Middle frontal gyrus (tissue), 1 donor: ENCODE measurements around the gene HOXC6.

Experiments
- DNase-seq: peaks from one replicate; pipeline ENCODE4 v3.0.0-alpha.2; 2015; ENCODE audit warnings: low spot score; ENCODE audit errors: extremely low spot score

The HOXC6 gene

DNA sequence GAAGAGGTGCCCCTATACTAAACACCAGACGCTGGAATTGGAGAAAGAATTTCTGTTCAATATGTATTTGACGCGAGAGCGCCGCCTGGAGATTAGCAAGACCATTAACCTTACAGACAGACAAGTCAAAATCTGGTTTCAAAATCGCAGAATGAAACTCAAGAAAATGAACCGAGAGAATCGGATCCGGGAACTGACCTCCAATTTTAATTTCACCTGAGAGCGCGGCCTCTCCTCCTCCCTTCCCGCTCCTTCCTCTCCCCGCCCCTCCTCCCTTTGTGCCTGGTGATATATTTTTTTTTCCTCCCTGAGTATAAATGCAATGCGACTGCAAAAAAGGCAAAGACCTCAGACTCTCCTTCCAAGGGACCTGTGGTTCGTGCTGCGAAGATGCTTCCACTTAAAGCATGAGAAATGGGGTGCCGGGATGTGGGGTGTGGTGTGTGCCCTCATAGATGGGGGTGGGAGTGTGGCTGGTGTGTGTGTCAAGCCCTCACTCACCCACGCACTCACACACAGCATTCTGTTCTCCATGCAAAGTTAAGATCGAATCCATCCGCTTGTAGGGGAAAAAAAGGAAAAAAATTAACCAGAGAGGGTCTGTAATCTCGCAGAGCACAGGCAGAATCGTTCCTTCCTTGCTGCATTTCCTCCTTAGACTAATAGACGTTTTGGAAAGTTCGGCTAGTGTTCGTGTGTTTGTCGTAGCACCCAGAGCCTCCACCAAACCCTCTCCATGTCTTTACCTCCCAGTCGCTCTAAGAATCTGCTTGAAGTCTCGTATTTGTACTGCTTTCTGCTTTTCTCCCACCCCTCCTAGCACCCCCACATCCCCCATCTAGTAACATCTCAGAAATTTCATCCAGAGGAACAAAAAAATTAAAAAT lies 38.8 kb upstream of the HOXC6 start:
- DNase-seq: peak; percentile 5

GRCh38 chr12:53990311-53991076 lies 37.7 kb upstream of the HOXC6 start:
- no peak for DNase-seq

GRCh38 chr12:53991077-53991460 lies 37.2 kb upstream of the HOXC6 start:
- no peak for DNase-seq

GRCh38 chr12:53992377-53992889 lies 35.8 kb upstream of the HOXC6 start:
- DNase-seq: no peak

DNA sequence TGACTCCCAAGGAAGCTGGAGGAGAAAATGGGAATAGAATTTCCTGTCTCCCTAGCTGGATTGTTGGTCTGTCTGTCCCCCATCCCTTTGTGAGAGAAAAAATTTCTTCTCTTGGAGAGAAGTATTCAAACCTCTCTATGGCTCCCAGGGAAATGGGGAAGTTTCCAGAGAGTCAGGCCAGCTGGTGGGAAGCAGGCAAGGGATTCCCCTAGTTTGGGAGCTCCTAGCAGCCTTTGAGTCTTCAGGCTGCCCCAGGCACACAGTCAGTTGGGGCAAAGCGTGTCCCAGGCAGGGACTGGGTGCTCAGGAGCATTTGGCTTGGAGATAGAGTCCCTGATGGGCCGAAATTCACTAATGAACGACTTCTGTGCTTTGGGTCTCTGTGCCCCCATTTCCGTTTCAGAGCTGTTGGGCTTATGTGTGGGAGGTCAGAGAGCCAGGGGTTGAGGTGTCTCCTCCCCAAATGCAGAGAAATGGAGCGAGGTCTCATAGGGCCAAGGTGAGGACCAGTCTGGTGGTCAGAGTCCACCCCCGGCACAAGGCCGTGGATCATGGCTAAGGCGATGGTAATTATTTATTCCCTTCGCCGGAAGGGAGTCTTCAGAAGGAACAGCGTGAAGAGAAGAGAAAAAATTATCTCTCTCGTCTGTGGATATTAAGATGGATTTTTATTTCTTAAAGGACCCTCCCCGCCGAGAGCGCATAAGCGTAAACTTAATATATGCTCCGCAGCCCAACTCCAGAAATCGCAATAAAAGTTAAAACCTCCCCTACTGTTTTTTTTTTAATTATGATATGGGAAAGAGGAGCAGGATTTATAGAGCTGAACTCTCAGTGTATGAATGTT lies 34.9 kb upstream of the HOXC6 start:
- DNase-seq: no peak

- no peak for DNase-seq
These were observed 34.3 kb upstream of the HOXC6 start for GRCh38 chr12:53994009-53994263.

DNA sequence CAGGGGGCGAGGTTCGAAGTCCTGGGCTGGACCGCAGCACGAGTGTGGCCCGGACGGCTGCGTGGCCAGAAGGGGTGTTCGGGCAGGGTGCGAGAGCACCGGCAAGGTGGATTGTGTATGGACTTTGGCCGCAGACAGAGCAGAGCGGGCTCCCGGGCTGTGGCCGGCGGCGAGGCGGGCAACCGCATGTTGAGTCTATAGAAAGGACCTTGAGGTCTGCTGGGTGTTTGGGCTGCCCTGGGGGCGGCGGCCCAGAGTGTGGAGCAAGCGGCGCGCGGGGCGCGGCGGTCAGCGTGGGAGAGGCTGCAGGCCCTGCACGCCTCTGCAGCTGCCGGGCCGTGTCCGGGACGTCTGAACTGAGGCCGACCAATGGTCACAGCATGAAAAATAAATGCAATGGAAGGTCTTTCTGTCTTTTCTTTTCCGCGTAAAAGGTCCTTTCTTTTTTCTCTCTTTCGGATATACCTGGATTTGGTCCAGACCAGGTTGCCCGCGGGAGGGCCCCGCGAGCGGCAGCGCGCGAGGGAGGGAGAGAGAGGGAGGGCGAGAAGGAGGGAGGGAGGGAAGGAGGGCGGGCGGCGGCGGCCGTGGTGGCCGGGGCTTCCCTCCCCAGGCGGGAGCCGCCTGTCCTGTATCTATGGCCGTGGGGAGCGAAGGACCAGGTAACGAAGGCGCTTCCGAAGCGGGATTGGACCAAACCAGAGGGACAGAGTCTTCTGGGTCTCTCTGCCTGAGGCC lies 33.8 kb upstream of the HOXC6 start:
- DNase-seq: no peak

GRCh38 chr12:53995002-53995377 lies 33.2 kb upstream of the HOXC6 start:
- DNase-seq: no peak

DNA sequence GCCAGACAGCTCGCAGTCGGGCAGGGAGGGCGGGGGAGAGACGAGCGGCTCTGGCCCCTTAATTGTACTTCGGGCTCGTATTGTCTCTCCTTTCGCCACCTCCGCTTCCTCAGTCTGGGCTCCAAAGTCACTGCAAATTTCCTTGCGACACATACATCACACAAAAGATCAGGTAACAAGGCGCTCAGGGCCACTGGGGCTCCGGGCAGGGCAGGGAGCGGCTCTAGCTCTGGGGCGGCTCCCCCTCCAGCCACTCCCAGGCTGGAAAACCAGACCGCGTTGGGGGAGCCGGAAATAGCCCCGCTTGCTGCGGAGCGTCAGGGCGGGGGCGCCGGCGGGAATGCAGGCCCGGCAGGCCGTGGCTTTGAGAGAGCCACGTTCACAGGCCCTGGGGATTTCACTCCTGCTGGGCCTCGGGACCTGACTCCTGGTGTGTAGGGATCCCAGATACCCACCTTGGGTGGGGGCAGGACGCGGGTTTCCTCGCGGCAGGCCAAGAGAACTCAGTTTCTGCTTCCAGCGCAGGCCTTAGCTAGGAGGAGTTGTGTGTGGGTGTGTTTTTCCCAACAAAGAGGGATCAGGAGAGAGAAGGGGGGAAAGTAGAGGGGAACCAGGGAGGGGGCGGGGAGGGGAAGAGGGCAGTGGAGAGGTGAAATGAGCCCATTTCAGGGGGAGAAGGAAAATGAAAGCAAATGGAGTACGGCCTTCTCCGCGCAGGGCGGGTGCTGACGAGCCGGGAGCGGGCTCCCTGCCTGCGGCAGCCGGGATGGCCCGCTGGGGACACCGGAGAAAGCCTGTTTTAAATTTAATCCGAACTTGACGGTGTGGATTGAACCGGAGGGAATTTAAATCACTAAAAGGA lies 32.6 kb upstream of the HOXC6 start:
- DNase-seq: no peak

DNA sequence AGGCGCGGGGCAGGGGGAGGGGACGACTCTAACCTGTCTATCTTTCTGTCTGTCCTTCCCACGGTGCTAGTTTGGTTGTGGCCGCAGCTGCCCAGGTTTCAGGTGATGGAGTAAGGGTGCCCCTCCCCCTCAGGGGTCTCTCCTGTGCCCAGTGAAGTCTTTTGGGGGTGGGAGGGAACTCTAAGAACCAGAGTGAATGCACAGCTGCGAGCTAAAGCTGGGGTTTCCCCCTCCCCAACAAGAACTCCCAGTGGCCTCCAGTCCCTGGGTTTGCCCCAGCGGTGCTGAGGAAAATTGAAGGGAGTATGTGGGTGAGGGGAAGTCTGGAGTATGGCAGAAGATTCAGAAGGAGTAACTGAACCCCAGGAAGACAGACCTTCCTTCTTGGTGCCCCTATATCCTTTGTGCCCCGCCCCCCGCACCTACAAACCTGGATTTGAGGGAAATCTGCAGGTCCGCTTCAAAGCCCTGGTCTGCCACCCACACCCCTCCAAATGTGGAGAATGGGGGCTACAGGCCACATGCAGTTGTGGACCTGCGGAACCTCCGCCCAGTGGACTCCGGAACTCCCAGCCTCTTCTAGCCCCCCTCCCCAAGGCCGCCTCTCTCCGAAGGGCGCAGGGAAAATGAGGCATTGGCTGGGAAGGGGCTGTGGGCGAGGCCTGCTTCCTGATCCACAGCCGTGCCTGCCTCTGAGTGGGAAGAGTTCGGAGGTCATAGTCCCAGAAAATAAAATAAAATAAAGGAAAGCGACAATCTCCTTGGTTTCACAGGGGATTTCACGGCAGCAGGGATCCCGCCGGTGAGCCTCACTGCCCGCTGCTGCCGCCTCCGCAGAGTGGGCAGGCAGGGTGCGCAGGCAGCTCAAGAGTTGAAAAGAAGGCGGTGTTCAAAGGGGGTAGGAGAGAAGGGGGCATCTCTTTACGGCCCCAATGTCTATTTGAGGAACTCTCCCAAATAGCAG lies 31.7 kb upstream of the HOXC6 start:
- no peak for DNase-seq

DNA sequence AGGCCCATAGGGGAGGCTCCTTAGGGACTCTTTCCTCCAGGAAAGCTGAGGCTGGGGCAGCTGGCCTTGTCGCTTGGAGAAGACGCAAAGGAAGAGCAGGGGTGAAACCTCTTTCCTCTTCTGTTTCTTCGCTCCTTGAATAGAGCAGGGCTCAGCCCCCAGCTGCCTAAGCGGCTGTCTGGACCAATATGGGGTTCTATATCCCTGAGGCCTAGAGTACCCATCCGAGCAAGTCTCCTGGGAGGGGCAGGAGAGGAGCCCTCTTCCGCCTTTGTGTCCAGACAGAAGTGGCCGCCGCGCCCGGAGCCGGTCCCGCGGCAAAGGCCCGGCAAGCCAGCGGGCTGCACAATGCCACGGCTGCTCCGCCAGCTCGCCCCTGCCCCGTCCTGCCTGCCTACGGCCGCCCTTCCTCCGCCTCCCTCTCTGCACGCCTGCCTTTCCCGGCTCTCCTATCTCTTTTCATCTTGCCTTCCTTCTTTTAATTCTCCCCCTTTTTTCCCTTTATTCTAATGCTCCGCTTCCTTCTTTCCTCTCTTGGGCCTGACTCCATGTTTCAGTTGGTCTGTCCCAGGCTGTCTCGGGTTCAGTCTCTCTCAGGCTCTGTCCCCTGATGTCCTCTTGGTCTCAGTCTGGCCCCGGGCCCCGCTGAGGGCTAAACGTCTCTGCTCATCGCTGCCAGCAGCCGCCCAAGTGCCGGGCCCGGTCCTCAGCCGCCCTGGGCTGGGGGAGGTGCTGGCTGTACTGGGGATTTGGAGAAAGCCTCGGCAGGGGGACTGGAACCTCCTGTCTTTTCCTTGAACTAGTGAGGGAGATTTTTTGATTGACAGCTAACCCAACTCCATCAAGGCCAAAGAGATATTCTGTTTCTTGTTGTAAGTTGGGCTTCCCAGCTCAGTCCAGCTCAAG lies 30.8 kb upstream of the HOXC6 start:
- DNase-seq: no peak

GRCh38 chr12:53998110-53998899 lies 29.9 kb upstream of the HOXC6 start:
- DNase-seq: no peak

- DNase-seq: no peak
These were observed 29.4 kb upstream of the HOXC6 start for GRCh38 chr12:53998900-53999236.

DNA sequence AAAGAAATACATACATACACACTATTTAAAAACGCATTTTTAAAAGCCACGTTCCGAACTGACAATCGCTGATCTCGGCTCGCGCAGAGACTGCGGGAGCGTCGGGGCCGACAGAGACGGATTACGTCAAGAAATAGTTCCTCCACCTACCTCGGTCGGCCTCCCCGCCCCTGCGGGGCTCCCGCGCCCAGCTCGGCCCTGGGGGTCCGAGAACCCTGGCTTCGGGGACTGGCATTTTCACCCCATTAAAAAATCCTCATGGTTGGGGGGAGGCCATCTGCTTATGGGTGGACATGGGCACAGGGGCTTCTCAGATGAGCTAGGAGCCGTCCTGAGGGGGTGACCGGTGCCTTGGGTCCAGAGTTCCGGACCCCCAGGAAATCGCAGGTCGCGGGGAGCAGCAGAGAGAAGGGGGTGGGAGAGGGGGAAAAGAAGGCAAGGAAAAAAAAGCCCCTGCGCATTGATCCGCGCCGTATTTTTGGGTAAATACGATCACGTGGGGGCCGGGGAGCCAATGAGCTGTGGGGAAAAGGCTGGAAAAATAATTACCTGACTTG lies 28.6 kb upstream of the HOXC6 start:
- no peak for DNase-seq

DNA sequence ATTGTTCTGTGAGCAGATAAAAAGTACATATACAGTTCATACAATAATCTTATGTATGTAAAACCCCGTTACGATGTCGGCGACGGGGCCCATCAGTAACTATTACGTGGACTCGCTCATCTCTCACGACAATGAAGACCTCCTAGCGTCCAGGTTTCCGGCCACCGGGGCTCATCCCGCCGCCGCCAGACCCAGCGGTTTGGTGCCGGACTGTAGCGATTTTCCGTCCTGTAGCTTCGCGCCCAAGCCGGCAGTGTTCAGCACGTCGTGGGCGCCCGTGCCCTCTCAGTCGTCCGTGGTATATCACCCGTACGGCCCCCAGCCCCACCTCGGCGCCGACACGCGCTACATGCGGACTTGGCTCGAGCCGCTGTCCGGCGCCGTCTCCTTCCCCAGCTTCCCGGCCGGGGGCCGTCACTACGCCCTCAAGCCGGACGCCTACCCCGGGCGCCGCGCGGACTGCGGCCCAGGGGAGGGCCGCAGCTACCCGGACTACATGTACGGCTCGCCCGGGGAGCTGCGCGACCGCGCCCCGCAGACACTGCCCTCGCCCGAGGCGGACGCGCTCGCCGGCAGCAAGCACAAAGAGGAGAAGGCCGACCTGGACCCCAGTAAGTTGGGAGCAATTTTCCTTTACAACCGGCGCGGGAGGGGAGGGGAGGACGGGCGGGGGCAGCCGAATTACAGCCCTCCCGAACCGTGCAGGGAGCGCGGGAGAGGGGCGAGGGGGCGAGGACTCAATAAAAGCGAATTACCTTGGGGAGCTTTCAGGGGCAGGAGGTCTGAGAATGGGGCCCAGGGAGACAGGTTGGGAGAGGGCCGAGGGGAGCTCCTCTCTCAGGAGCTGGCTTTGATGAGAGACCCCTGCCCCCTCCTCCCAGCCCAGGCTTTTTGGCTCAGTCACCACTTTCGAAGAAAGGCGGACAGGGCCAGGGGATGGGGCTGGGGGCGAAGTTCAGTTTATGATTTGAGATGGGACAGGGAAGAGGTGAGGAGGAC lies 27.8 kb upstream of the HOXC6 start, which contains the start of gene HOXC9:
HOXC9 (plus strand) TSS at position 46 of the 999 bp plus-strand sequence; CDS start at position 74, 28 bp downstream.
- no peak for DNase-seq
